Transverse colon (tissue), 4 donors: ENCODE data around the gene PRRT4. TPM values are rescaled to one million over a fixed set of nuclear protein-coding genes. Genes with fewer than 3 reads are reported as not detected.

Source experiments
- DNase-seq: peaks from one replicate; pipeline ENCODE4 v3.0.0-alpha.2; 2019
- H3K27ac ChIP-seq, 4 donors: fragments of 200-600 bp; sonication (generic); 2 replicates each; pipeline ENCODE4 v1.5.1; 2016 to 2018; ENCODE audit warnings: inconsistent platforms in 4 of 4
- H3K27me3 ChIP-seq: fragments of 200-600 bp; sonication (generic); 2 replicates; pipeline ENCODE4 v1.5.1; 2017; ENCODE audit warnings: inconsistent platforms
- H3K36me3 ChIP-seq, 4 donors: fragments of 200-600 bp; sonication (generic); 2 replicates each; pipeline ENCODE4 v1.5.1; 2017 to 2019; ENCODE audit warnings: inconsistent platforms in 4 of 4
- H3K4me1 ChIP-seq, 4 donors: fragments of 200-600 bp; sonication (generic); 2 replicates each; pipeline ENCODE4 v1.5.1; 2017 to 2020; ENCODE audit warnings: inconsistent platforms in 4 of 4
- H3K4me3 ChIP-seq, 4 donors: fragments of 200-600 bp; sonication (generic); 1 replicate in 1 of 4; 2 replicates in 3 of 4; pipeline versions ENCODE4 v1.5.1 to v1.6.1; 2017 to 2019; ENCODE audit warnings: inconsistent platforms in 4 of 4
- H3K9me3 ChIP-seq, 2 donors: fragments of 200-600 bp; sonication (generic); 2 replicates each; pipeline ENCODE4 v1.5.1; 2017 to 2019; ENCODE audit warnings: inconsistent platforms in 2 of 2
- EP300 ChIP-seq: sonication (generic); formaldehyde crosslinking; IDR thresholded peaks from one replicate; pipeline ENCODE4 v1.6.1; 2017; ENCODE audit warnings: antibody characterized with exemption, low read depth
- POLR2A ChIP-seq: fragments of 450-650 bp; IDR thresholded peaks from one replicate; pipeline ENCODE4 v1.6.1; 2016; ENCODE audit warnings: antibody characterized with exemption, mild to moderate bottlenecking, moderate library complexity
- POLR2AphosphoS5 ChIP-seq, 3 donors: sonication (generic); formaldehyde crosslinking; IDR thresholded peaks; one replicate each; pipeline ENCODE4 v1.6.1; 2016; ENCODE audit warnings: antibody characterized with exemption in 3 of 3
- WGBS, 2 donors: methylation state at CpG; one replicate each; pipeline ENCODE4 v1.1.5; 2018; ENCODE audit warnings: low coverage in 1 of 2; 5-methylcytosine and 5-hydroxymethylcytosine counted together
- in situ Hi-C, 4 donors: fragments of 200-750 bp; cut with MboI; loops; one replicate each; pipeline versions ENCODE4 v1.15.0 to v1.15.1; 2017; ENCODE audit warnings: low sequenced_read_pairs in 3 of 4, low pct_ligation_motif_present in 1 of 4, low pct_unique_long_range_greater_than_20kb in 1 of 4
- intact Hi-C: fragments of 100-400 bp; cut with DNase I; formaldehyde crosslinking; loops from one replicate; pipeline ENCODE4 v1.15.1; 2023; ENCODE audit warnings: low total_unique reads
- total RNA-seq, 4 donors: library from RNA; depleted of rRNA; stranded (reverse); fragments of >200 nt; gene quantifications; one replicate each; pipeline ENCODE4 v1.1.0, GENCODE V29; 2016
- TF ChIP-seq, protein P1 (sequence below), 5 experiments: fragments of 200-600 bp in 3 of 5; fragments of 450-650 bp in 2 of 5; sonication (generic) in 3 of 5; IDR thresholded peaks; 1 replicate in 2 of 5; 2 replicates in 3 of 5; pipeline ENCODE4 v1.5.1; 2016 to 2017; ENCODE audit warnings: antibody characterized with exemption in 5 of 5, inconsistent platforms in 3 of 5, mild to moderate bottlenecking in 2 of 5, moderate library complexity in 1 of 5

The PRRT4 gene
- total RNA-seq, 4 donors from 2014 or later = 0.16 to 0.41 TPM; not detected in 2

DNA sequence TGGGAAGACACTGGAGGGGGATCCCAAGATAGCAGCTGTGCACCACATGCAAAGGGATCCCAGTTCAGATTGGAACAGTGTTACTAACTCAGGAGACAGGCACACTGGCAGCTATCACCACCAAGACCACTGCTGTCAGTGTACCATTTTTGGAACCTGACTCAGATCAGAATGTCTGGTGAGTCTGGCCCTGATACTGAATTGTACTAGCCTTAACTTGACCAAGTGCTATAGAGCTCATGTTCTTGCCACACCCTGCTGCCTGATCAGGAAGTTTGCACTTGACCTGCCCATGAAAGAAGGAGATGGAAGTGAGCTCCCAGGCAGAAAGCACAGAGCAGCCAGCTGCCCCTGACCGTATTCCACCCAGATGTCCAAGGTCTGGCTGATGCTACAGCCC is 4.8 kb upstream of the PRRT4 start:
- no peak overlapping the region for H3K27ac ChIP-seq
- H3K27me3 ChIP-seq = peaks cover 46% of the 10 kb centered on the region
- DNase-seq = no peak
- 55% methylated on average over 1 of the region's 1 CpG; no CpG with 5 or more reads in 1 of the 2 donors for WGBS, 2 donors
- peaks cover 0 to 6% (median 5%) of the 10 kb centered on the region in 4 donors for H3K4me1 ChIP-seq
- TF ChIP-seq POLR2A (no peak), EP300 (no peak), POLR2AphosphoS5 (IDR thresholded peaks at IDR 0.05) (no peak)
- TF ChIP-seq, protein P1, sequence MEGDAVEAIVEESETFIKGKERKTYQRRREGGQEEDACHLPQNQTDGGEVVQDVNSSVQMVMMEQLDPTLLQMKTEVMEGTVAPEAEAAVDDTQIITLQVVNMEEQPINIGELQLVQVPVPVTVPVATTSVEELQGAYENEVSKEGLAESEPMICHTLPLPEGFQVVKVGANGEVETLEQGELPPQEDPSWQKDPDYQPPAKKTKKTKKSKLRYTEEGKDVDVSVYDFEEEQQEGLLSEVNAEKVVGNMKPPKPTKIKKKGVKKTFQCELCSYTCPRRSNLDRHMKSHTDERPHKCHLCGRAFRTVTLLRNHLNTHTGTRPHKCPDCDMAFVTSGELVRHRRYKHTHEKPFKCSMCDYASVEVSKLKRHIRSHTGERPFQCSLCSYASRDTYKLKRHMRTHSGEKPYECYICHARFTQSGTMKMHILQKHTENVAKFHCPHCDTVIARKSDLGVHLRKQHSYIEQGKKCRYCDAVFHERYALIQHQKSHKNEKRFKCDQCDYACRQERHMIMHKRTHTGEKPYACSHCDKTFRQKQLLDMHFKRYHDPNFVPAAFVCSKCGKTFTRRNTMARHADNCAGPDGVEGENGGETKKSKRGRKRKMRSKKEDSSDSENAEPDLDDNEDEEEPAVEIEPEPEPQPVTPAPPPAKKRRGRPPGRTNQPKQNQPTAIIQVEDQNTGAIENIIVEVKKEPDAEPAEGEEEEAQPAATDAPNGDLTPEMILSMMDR (IDR thresholded peaks at IDR 0.05) = no peak
- intact Hi-C loops (no loop called here), in situ Hi-C loops (no loop called here)
- no peak overlapping the region for H3K4me3 ChIP-seq
- H3K9me3 ChIP-seq = no peaks in the 10 kb centered on the region
- no peaks in the 10 kb centered on the region for H3K36me3 ChIP-seq

DNA sequence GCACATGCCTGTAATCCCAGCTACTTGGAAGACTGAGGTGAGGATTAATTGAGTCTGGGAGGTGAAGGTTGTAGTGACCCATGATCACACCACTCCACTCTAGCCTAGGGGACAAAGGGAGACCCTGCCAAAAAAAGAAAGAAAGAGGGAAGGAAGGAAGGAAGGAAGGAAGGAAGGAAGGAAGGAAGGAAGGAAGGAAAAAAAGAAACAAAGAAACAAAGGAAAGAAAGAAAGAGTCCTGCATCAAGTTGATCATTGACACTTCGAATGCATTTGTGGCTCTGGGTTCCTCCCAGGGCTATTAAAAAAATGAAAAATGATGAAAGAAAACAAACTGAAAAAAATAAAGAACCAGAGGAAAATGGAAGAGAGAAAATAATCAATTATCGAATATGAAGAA is 3.9 kb upstream of the PRRT4 start:
- TF ChIP-seq, protein P1 (IDR thresholded peaks at IDR 0.05) = no peak
- TF ChIP-seq POLR2A (no peak), EP300 (no peak), POLR2AphosphoS5 (IDR thresholded peaks at IDR 0.05) (no peak)
- WGBS, 2 donors = 88% methylated on average over 2 of the region's 2 CpGs

DNA sequence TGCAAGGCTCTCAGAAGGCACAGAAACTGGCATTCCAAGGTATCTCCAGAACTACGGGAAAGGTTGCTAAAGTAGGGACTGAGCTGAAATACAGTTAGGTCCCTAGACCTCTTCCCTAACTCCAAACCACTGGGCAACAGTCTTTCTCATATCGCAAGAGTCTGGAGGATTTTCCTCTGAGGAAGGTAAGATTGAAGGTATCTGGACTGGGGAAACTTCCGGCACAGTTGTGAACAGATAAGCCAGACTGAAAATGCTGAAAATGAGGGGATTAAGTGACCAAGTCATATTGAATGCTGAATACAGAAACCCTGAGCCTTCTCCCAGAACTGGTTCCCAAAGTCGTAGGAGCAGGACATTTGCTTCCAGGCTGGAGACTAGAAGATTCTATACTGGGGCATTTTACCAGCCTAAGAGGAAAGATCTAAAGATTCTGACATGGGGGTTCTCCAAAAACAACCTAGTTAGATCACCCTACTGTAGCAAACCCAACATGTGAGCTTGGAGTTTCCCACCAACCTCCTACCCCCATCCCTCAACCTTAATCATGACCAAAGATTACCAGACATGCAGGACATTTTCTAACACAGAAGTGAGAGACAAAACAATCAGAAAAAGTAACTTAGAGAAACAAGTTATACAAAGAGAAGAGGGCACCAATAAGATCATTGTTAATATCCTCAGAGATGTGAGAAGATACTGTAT is 2.8 kb upstream of the PRRT4 start:
- Histone ChIP-seq H3K4me1 (peaks cover 0 to 17% (median 14%) of the 10 kb centered on the region in 4 donors), H3K4me3 (no peak overlapping the region), H3K36me3 (no peaks in the 10 kb centered on the region), H3K27me3 (peaks cover 64% of the 10 kb centered on the region), H3K27ac (no peak overlapping the region), H3K9me3 (no peaks in the 10 kb centered on the region)
- TF ChIP-seq, protein P1 (IDR thresholded peaks at IDR 0.05) = no peak
- no peak for TF ChIP-seq EP300
- no peak for TF ChIP-seq POLR2A
- TF ChIP-seq POLR2AphosphoS5 (IDR thresholded peaks at IDR 0.05) = no peak
- WGBS, 2 donors = 80 to 87% methylated on average over 4 of the region's 4 CpGs
- in situ Hi-C loops (no loop called here), intact Hi-C loops (no loop called here)
- no peak for DNase-seq

More for the DNA sequence above, 3.9 kb upstream of the PRRT4 start:
- H3K4me3 ChIP-seq = no peak overlapping the region
- no peaks in the 10 kb centered on the region for H3K36me3 ChIP-seq
- H3K9me3 ChIP-seq = no peaks in the 10 kb centered on the region
- in situ Hi-C loops = no loop called here
- H3K4me1 ChIP-seq = peaks cover 0 to 15% (median 13%) of the 10 kb centered on the region in 4 donors
- H3K27me3 ChIP-seq = peaks cover 53% of the 10 kb centered on the region
- intact Hi-C loops = no loop called here
- H3K27ac ChIP-seq = no peak overlapping the region
- no peak for DNase-seq

DNA sequence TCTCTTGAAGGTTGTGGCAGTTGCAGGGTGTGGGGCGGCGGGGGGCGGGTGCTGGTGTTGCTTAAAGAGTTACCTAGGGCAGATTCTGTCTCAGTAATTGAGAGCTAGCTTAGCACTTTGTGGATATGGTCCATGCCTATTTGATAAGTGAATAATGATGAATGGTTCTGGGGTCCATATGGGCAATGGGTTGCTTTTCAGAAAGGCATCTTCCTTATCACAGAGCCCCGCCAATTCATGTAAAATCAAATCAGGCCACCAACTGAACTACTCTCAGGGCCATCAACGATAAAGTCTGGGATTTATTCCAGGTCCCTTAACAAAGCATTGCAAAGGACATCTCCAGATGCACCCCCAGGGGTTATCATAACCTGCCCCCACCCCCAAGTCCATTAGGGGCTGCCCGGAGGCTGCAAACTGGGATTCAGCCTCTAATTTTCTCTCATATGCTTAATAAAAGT is 1.8 kb upstream of the PRRT4 start:
- in situ Hi-C loops (no loop called here), intact Hi-C loops (no loop called here)
- Histone ChIP-seq H3K4me1 (peaks cover 0 to 17% (median 14%) of the 10 kb centered on the region in 4 donors), H3K4me3 (no peak overlapping the region), H3K27ac (no peak overlapping the region), H3K27me3 (peaks cover 72% of the 10 kb centered on the region), H3K9me3 (no peaks in the 10 kb centered on the region), H3K36me3 (no peaks in the 10 kb centered on the region)
- no peak for DNase-seq
- WGBS, 2 donors = 88% methylated on average over 6 of the region's 6 CpGs; no CpG with 5 or more reads in 1 of the 2 donors
- TF ChIP-seq, protein P1 (IDR thresholded peaks at IDR 0.05) = no peak
- TF ChIP-seq POLR2A (no peak), EP300 (no peak), POLR2AphosphoS5 (IDR thresholded peaks at IDR 0.05) (no peak)
